ENCODE results near the gene TNFRSF25.

The TNFRSF25 gene

DNA sequence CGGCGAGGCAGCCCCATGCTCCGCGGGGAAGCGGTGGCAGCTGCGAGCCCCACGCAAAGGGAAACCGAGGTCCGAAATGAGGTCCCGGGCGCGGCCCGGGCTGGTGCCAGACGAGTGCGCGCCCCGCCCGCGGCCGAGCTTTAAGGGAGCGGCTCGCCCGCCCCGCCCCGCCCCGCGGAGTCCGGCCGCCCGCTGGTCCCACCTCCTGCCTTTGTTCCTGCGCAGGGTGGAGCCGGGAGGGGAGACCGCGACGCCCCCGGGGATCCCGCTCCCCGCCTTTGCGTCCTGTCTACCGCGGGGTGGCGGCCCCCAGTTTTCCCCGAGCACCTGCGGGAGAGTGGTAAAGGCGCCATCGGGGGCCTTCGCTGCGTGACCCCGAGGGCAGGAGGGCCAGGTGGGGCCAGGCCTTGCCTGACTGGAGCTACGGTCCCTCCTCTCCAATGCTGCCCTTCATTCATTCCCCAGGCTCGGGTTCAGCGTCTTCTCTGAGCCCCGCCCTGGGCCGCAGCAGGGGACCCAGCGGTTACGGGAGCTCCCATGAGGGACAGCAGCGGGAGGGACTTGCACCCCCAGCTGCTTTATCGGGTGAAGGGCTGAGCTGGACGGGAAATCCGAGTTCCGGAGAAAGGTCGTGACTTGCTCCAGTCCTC is 46.0 kb downstream of the TNFRSF25 start, which contains the start of gene HES2:
TSS of gene HES2 (minus strand) at position 116 of the 650 bp plus-strand sequence. CDS start at position 17, 99 bp downstream.
- no peak for DNase-seq (ENCODE audit: insufficient read length)

GRCh38 chr1:6419397-6419803 is 46.6 kb downstream of the TNFRSF25 start:
- DNase-seq (ENCODE audit: insufficient read length), result no peak
- no peak for TF ChIP-seq POLR2AphosphoS5 (IDR thresholded peaks at IDR 0.05; ENCODE audit: low read depth, low read length)
- TF ChIP-seq POLR2A (IDR thresholded peaks at IDR 0.05; ENCODE audit: low read depth, low read length), result no peak
- TF ChIP-seq TAF1 (IDR thresholded peaks at IDR 0.05; ENCODE audit: borderline replicate concordance, low read depth, low read length), result no peak
- FAIRE-seq, result no peak

More for the DNA sequence above, 46.0 kb downstream of the TNFRSF25 start, which contains the start of gene HES2:
- FAIRE-seq, result no peak
- TF ChIP-seq POLR2A (IDR thresholded peaks at IDR 0.05; ENCODE audit: low read depth, low read length) (no peak), TAF1 (IDR thresholded peaks at IDR 0.05; ENCODE audit: borderline replicate concordance, low read depth, low read length) (no peak), POLR2AphosphoS5 (IDR thresholded peaks at IDR 0.05; ENCODE audit: low read depth, low read length) (no peak)

GRCh38 chr1:6418668-6419396 is 47.1 kb downstream of the TNFRSF25 start:
- no peak for DNase-seq (ENCODE audit: insufficient read length)
- TF ChIP-seq TAF1 (IDR thresholded peaks at IDR 0.05; ENCODE audit: borderline replicate concordance, low read depth, low read length), result no peak
- TF ChIP-seq POLR2A (IDR thresholded peaks at IDR 0.05; ENCODE audit: low read depth, low read length), result no peak
- TF ChIP-seq POLR2AphosphoS5 (IDR thresholded peaks at IDR 0.05; ENCODE audit: low read depth, low read length), result no peak
- FAIRE-seq, result no peak

DNA sequence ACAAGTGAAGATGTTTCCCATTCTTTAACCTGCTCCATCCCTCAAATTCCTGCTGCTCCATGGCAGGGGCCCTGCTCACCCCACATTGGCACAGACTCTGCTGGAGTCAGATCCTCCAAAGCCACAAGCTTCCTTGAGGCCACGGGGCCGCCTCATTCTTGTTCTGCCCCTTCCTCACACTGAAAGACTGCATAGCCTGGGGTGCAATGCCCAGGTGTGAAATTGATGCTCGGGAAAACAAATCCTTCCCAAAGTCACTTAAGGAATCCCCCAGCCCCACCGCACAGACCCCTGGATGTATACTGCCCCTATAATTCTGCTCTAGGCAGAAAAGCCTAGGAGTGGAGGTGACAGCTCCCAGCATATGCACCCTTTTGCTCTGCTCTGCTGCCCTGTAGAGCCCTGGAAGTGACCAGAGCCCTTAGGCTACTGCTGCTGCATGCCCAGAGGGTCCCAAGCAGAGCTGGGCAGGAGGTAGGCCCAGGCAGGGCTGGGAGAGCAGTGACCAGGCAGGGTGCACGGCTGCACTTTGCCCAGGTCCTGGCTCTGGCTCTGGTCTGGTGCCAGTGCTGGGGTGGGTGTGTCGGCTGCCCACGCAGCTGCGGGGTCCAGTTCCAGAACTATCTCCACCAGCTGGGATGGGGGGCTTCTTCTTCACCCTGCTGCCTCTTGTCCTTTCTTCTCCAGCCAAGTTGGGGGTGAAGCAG is 47.9 kb downstream of the TNFRSF25 start:
- DNase-seq (ENCODE audit: insufficient read length) (no peak), FAIRE-seq (no peak)
- TF ChIP-seq POLR2A (IDR thresholded peaks at IDR 0.05; ENCODE audit: low read depth, low read length) (no peak), TAF1 (IDR thresholded peaks at IDR 0.05; ENCODE audit: borderline replicate concordance, low read depth, low read length) (no peak), POLR2AphosphoS5 (IDR thresholded peaks at IDR 0.05; ENCODE audit: low read depth, low read length) (no peak)

GRCh38 chr1:6416906-6417305 is 49.1 kb downstream of the TNFRSF25 start:
- TF ChIP-seq POLR2A (IDR thresholded peaks at IDR 0.05; ENCODE audit: low read depth, low read length), result no peak
- TF ChIP-seq POLR2AphosphoS5 (IDR thresholded peaks at IDR 0.05; ENCODE audit: low read depth, low read length), result no peak
- no peak for TF ChIP-seq TAF1 (IDR thresholded peaks at IDR 0.05; ENCODE audit: borderline replicate concordance, low read depth, low read length)
- DNase-seq (ENCODE audit: insufficient read length) (no peak), FAIRE-seq (no peak)

DNA sequence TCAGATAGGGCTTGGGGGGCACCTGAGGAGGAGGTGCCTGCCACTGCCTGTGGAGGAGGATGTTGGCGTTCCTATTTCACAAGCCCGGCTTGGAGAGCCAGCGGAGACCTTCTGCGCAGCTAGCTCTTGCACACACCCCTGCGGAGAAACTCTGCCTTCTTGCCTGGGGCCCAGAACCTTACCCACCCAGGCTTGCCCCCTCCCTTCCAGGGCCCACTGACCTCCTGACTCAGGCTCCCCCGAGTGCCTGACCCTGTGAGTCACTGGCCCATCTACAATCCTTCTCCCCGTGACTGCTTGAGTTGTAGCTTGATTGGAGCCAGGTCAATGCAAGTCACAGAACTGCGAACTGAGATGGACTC is 49.7 kb downstream of the TNFRSF25 start:
- no peak for TF ChIP-seq POLR2A (IDR thresholded peaks at IDR 0.05; ENCODE audit: low read depth, low read length)
- TF ChIP-seq POLR2AphosphoS5 (IDR thresholded peaks at IDR 0.05; ENCODE audit: low read depth, low read length), result no peak
- TF ChIP-seq TAF1 (IDR thresholded peaks at IDR 0.05; ENCODE audit: borderline replicate concordance, low read depth, low read length), result no peak
- FAIRE-seq, result no peak
- no peak for DNase-seq (ENCODE audit: insufficient read length)

GRCh38 chr1:6414881-6415626 is 50.9 kb downstream of the TNFRSF25 start:
- TF ChIP-seq TAF1 (IDR thresholded peaks at IDR 0.05; ENCODE audit: borderline replicate concordance, low read depth, low read length) (no peak), POLR2A (IDR thresholded peaks at IDR 0.05; ENCODE audit: low read depth, low read length) (no peak), POLR2AphosphoS5 (IDR thresholded peaks at IDR 0.05; ENCODE audit: low read depth, low read length) (no peak)
- DNase-seq (ENCODE audit: insufficient read length), result no peak
- FAIRE-seq, result no peak

GRCh38 chr1:6414443-6414844 is 51.5 kb downstream of the TNFRSF25 start:
- FAIRE-seq (peak; percentile 79), DNase-seq (ENCODE audit: insufficient read length) (no peak)
- TF ChIP-seq POLR2AphosphoS5 (IDR thresholded peaks at IDR 0.05; ENCODE audit: low read depth, low read length), result no peak
- no peak for TF ChIP-seq TAF1 (IDR thresholded peaks at IDR 0.05; ENCODE audit: borderline replicate concordance, low read depth, low read length)
- no peak for TF ChIP-seq POLR2A (IDR thresholded peaks at IDR 0.05; ENCODE audit: low read depth, low read length)

DNA sequence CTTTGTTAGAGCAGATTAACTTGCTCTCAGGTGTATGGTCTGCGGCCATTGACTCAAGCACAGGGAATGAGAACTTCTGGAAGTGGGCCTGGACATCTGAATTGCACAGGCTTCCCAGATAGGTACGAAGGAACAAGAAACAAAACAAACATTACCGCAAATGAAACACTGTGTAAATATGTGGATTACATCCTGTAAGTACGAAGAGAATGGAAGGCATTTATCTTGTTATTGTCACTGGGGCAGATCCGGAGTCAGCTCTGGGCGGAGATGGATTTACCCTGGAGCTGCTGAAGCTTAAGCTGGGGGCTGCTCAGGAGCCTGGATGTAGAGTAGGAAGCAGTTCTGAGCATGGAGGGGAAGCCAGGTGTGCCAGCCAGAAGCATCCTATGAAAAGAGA is 53.1 kb downstream of the TNFRSF25 start:
- DNase-seq (ENCODE audit: insufficient read length) (no peak), FAIRE-seq (no peak)
- TF ChIP-seq TAF1 (IDR thresholded peaks at IDR 0.05; ENCODE audit: borderline replicate concordance, low read depth, low read length), result no peak
- TF ChIP-seq POLR2A (IDR thresholded peaks at IDR 0.05; ENCODE audit: low read depth, low read length), result no peak
- TF ChIP-seq POLR2AphosphoS5 (IDR thresholded peaks at IDR 0.05; ENCODE audit: low read depth, low read length), result no peak
